ENCODE data around the gene ENKD1. TPM values are rescaled to one million over a fixed set of nuclear protein-coding genes. Genes with fewer than 3 reads are reported as not detected.

ENKD1 gene, protein sequence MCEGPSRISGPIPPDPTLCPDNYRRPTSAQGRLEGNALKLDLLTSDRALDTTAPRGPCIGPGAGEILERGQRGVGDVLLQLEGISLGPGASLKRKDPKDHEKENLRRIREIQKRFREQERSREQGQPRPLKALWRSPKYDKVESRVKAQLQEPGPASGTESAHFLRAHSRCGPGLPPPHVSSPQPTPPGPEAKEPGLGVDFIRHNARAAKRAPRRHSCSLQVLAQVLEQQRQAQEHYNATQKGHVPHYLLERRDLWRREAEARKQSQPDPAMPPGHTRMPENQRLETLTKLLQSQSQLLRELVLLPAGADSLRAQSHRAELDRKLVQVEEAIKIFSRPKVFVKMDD
- 10 to 100 TPM in 1 of 2 donors, 1 to 10 TPM in 1; 9.2 to 12.3 TPM for total RNA-seq

DNA sequence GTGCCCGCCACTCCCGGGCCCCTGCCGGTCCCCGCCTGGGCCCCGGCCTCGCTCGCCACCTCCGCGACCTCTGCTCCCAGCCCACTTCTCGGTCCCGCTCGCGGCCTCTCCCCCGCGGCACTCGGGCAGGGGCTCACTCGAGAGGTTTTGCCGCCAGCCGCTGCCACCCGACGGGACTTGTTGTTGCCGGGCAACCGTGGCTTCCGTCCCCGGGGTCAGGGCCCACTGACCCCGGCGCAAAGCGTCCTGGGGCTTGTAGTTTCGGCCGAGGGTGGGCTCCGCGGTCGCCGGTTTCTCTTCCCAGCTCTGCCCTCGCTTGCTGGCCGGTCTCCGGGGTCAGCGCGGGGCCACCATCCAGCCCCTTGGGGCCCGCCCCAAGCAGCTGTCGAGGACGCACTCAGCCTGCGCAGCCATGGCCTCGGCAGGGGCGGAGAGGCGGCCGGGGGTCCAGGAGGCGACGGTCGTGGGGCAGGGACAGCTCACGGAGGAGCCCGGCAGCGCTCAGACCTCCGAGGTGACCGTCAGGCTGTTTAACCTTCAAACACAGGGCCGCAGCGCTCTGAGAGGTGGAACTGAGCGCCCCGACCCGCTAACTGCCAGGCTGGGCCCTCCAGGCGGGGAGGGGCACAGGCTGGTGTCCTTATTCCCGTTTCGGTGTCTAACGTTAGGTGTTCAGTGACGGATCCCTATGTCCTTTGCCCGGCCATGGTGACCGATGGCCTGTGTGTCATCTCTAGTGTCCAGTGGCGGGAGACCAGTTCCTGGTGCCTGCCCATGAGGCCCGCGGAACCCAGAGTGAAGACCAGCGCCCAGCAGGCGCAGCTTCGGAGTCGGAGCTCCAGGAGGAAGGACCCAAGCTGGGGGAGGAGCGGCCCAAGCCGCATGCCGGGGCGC lies at the start of gene ENKD1, which contains the start of gene C16orf86:
ENKD1 (minus strand) TSS at position 192 of the 894 bp plus-strand sequence. CDS start 308 bp downstream, outside the sequence.
C16orf86 (plus strand) TSS at position 256 of the 894 bp plus-strand sequence; CDS start at position 413, 157 bp downstream.
- DNase-seq (ENCODE audit: low spot score) = peak; percentile 88
- H3K9me3 ChIP-seq = no peaks in the 10 kb centered on the region
- no peaks in the 10 kb centered on the region for H3K36me3 ChIP-seq
- no peak for TF ChIP-seq CTCF (IDR thresholded peaks at IDR 0.05)
- peaks cover 0 to 27% of the 10 kb centered on the region in 2 donors for H3K4me1 ChIP-seq
- peak within 1 kb of the TSS; percentile 95 for H3K27ac ChIP-seq
- H3K4me3 ChIP-seq = peak within 1 kb of the TSS; percentile 86 to 94
- H3K27me3 ChIP-seq = no peaks in the 10 kb centered on the region

GRCh38 chr16:67716097-67716496 lies 49.5 kb upstream of the ENKD1 start:
- Histone ChIP-seq H3K4me3 (no peak overlapping the region), H3K9me3 (no peaks in the 10 kb centered on the region), H3K4me1 (peaks cover 0 to 27% of the 10 kb centered on the region in 2 donors), H3K27me3 (no peaks in the 10 kb centered on the region), H3K27ac (no peak overlapping the region), H3K36me3 (no peaks in the 10 kb centered on the region)
- no peak for DNase-seq (ENCODE audit: low spot score)
- TF ChIP-seq CTCF (IDR thresholded peaks at IDR 0.05) = no peak

DNA sequence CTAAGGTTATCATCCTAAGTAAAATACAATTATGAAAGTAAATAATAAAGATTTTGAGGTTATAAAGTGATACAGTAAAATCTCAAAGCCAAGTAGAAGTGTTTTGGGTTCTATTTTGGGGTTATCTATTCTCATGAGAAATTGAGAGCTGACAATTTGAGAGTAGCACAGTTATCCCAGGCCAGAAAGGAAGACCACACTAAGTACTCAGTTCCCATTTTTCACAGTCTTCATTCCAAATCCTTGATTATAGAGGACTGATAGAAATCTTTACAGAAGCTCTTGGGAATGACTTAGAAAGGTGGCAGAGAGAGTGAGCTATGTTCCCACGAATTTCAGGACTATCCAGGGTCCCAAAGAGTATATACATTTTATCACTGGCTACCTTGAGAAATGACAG lies 48.0 kb upstream of the ENKD1 start:
- H3K9me3 ChIP-seq = no peaks in the 10 kb centered on the region
- peaks cover 0 to 16% of the 10 kb centered on the region in 2 donors for H3K4me1 ChIP-seq
- no peaks in the 10 kb centered on the region for H3K27me3 ChIP-seq
- no peak for DNase-seq (ENCODE audit: low spot score)
- TF ChIP-seq CTCF (IDR thresholded peaks at IDR 0.05) = no peak
- H3K36me3 ChIP-seq = no peaks in the 10 kb centered on the region
- H3K27ac ChIP-seq = no peak overlapping the region
- H3K4me3 ChIP-seq = no peak overlapping the region

GRCh38 chr16:67713647-67714273 lies 47.2 kb upstream of the ENKD1 start:
- DNase-seq (ENCODE audit: low spot score) = no peak
- Histone ChIP-seq H3K27ac (no peak overlapping the region), H3K4me1 (peaks cover 0 to 15% of the 10 kb centered on the region in 2 donors), H3K9me3 (no peaks in the 10 kb centered on the region), H3K4me3 (no peak overlapping the region), H3K36me3 (no peaks in the 10 kb centered on the region), H3K27me3 (no peaks in the 10 kb centered on the region)
- TF ChIP-seq CTCF (IDR thresholded peaks at IDR 0.05) = no peak

- no peaks in the 10 kb centered on the region for H3K9me3 ChIP-seq
- H3K27me3 ChIP-seq = no peaks in the 10 kb centered on the region
- no peak for TF ChIP-seq CTCF (IDR thresholded peaks at IDR 0.05)
- H3K4me1 ChIP-seq = no peaks in the 10 kb centered on the region
- H3K4me3 ChIP-seq = no peak overlapping the region
- H3K27ac ChIP-seq = no peak overlapping the region
- no peak for DNase-seq (ENCODE audit: low spot score)
- H3K36me3 ChIP-seq = no peaks in the 10 kb centered on the region
These were observed 44.1 kb upstream of the ENKD1 start for GRCh38 chr16:67710607-67711006.
